GM19452 (cell line): ENCODE measurements around the gene SPINK6.
A peak's percentile ranks its signal among the peaks of the same experiment; 100 is the strongest.

Experiments used
- ATAC-seq: cut with Tn5 transposase; IDR thresholded peaks from one replicate; pipeline ENCODE4 v1.9.1; 2021; ENCODE audit not compliant: unreplicated experiment

SPINK6 gene

GRCh38 chr5:148202531-148203203 is at the start of gene SPINK6:
Gene SPINK6 (plus strand): TSS chr5:148203042. CDS start chr5:148203097, 55 bp downstream.
- ATAC-seq: no peak

GRCh38 chr5:148156609-148157008 is 46.2 kb upstream of the SPINK6 start:
- ATAC-seq: no peak

- ATAC-seq: no peak
Observed at GRCh38 chr5:148162038-148162437, 40.8 kb upstream of the SPINK6 start.

GRCh38 chr5:148163345-148163744 is 39.5 kb upstream of the SPINK6 start:
- ATAC-seq: no peak

GRCh38 chr5:148166550-148167283 is 36.1 kb upstream of the SPINK6 start:
- ATAC-seq: no peak

- ATAC-seq: no peak
Observed at GRCh38 chr5:148168246-148168645, 34.6 kb upstream of the SPINK6 start, which contains the start of gene SPINK14. Gene SPINK14 (plus strand): TSS chr5:148168546. CDS start chr5:148169733, 1,187 bp downstream.

- no peak for ATAC-seq
Observed at GRCh38 chr5:148172377-148172776, 30.5 kb upstream of the SPINK6 start.

- ATAC-seq: no peak
Observed at GRCh38 chr5:148176480-148176879, 26.4 kb upstream of the SPINK6 start.

GRCh38 chr5:148177207-148177606 is 25.6 kb upstream of the SPINK6 start:
- no peak for ATAC-seq

GRCh38 chr5:148179234-148179824 is 23.5 kb upstream of the SPINK6 start:
- ATAC-seq: peak; percentile 61

- peak; percentile 99 for ATAC-seq
Observed at GRCh38 chr5:148186248-148187003, 16.4 kb upstream of the SPINK6 start.

- ATAC-seq: no peak
Observed at GRCh38 chr5:148191010-148191409, 11.8 kb upstream of the SPINK6 start.

GRCh38 chr5:148193202-148193601 is 9.6 kb upstream of the SPINK6 start:
- ATAC-seq: no peak

- no peak for ATAC-seq
Observed at GRCh38 chr5:148201151-148201550, 1.7 kb upstream of the SPINK6 start.

GRCh38 chr5:148205044-148205806 is 2.4 kb downstream of the SPINK6 start:
- ATAC-seq: no peak

- no peak for ATAC-seq
Observed at GRCh38 chr5:148205865-148206264, 3.0 kb downstream of the SPINK6 start.

- ATAC-seq: no peak
Observed at GRCh38 chr5:148206620-148207019, 3.8 kb downstream of the SPINK6 start.

GRCh38 chr5:148208226-148208625 is 5.4 kb downstream of the SPINK6 start:
- no peak for ATAC-seq

GRCh38 chr5:148209151-148209770 is 6.4 kb downstream of the SPINK6 start:
- ATAC-seq: no peak

- no peak for ATAC-seq
Observed at GRCh38 chr5:148214665-148215185, 11.9 kb downstream of the SPINK6 start.
